ENCODE measurements around the gene CTBP1. TPM values are rescaled to one million over a fixed set of nuclear protein-coding genes. Genes with fewer than 3 reads are reported as not detected.

Gene CTBP1
- polyA plus RNA-seq, 1 donor from 2014 or later: 325 TPM

GRCh38 chr4:1229117-1229849 is 19.6 kb downstream of the CTBP1 start:
- H3K79me2 ChIP-seq (replicated peaks; ENCODE audit: insufficient read depth, low read length): peaks cover 10% of the 10 kb centered on the region
- no peak overlapping the region for H3K27ac ChIP-seq (ENCODE audit: low read length)
- no peak overlapping the region for H3K4me3 ChIP-seq (ENCODE audit: low read length)
- no peak overlapping the region for H2AFZ ChIP-seq (ENCODE audit: low read depth, low read length)
- no peak overlapping the region for H3K4me2 ChIP-seq (ENCODE audit: low read length)
- H3K36me3 ChIP-seq (ENCODE audit: insufficient read depth, low read length): no peaks in the 10 kb centered on the region
- no peaks in the 10 kb centered on the region for H3F3A ChIP-seq (ENCODE audit: insufficient read depth, low read length, poor library complexity, severe bottlenecking)
- H3K27me3 ChIP-seq (ENCODE audit: insufficient read depth, low read depth, low read length): no peaks in the 10 kb centered on the region
- H3K9me3 ChIP-seq (ENCODE audit: low read length): no peaks in the 10 kb centered on the region
- peaks cover 4% of the 10 kb centered on the region for H4K20me1 ChIP-seq (ENCODE audit: insufficient read depth)
- no peak overlapping the region for H3K9ac ChIP-seq (ENCODE audit: low read length)
- no peaks in the 10 kb centered on the region for H3K9me2 ChIP-seq (ENCODE audit: insufficient read depth, low read length)
- TF ChIP-seq MXI1 (conservative IDR thresholded peaks at IDR 0.05; ENCODE audit: poor library complexity, severe bottlenecking): no peak
- no peak for TF ChIP-seq EZH2 (IDR thresholded peaks at IDR 0.05; ENCODE audit: borderline replicate concordance, insufficient read depth, low read length, poor library complexity, severe bottlenecking)
- no peak for TF ChIP-seq REST (IDR thresholded peaks at IDR 0.05; ENCODE audit: borderline replicate concordance)
- no peak for TF ChIP-seq EP300 (conservative IDR thresholded peaks at IDR 0.05; ENCODE audit: poor library complexity, severe bottlenecking)
- TF ChIP-seq SMC3 (conservative IDR thresholded peaks at IDR 0.05; ENCODE audit: poor library complexity): no peak
- TF ChIP-seq RAD21 (conservative IDR thresholded peaks at IDR 0.05): no peak
- no peak for TF ChIP-seq POLR2AphosphoS5 (IDR thresholded peaks at IDR 0.05)
- TF ChIP-seq CTCF (IDR thresholded peaks at IDR 0.05; ENCODE audit: poor library complexity, severe bottlenecking): no peak
- TF ChIP-seq TAF1 (IDR thresholded peaks at IDR 0.05; ENCODE audit: low read depth): no peak

- Histone ChIP-seq H3K9me3 (ENCODE audit: low read length) (no peaks in the 10 kb centered on the region), H3K79me2 (replicated peaks; ENCODE audit: insufficient read depth, low read length) (peaks cover 10% of the 10 kb centered on the region), H3K9me2 (ENCODE audit: insufficient read depth, low read length) (no peaks in the 10 kb centered on the region), H3F3A (ENCODE audit: insufficient read depth, low read length, poor library complexity, severe bottlenecking) (no peaks in the 10 kb centered on the region), H3K27me3 (ENCODE audit: insufficient read depth, low read depth, low read length) (no peaks in the 10 kb centered on the region), H3K27ac (ENCODE audit: low read length) (no peak overlapping the region), H4K20me1 (ENCODE audit: insufficient read depth) (peaks cover 4% of the 10 kb centered on the region), H3K4me3 (ENCODE audit: low read length) (no peak overlapping the region), H3K36me3 (ENCODE audit: insufficient read depth, low read length) (no peaks in the 10 kb centered on the region), H3K4me2 (ENCODE audit: low read length) (no peak overlapping the region), H2AFZ (ENCODE audit: low read depth, low read length) (no peak overlapping the region), H3K9ac (ENCODE audit: low read length) (no peak overlapping the region)
- TF ChIP-seq MXI1 (conservative IDR thresholded peaks at IDR 0.05; ENCODE audit: poor library complexity, severe bottlenecking) (no peak), REST (IDR thresholded peaks at IDR 0.05; ENCODE audit: borderline replicate concordance) (no peak), POLR2AphosphoS5 (IDR thresholded peaks at IDR 0.05) (no peak), CTCF (IDR thresholded peaks at IDR 0.05; ENCODE audit: poor library complexity, severe bottlenecking) (no peak), RAD21 (conservative IDR thresholded peaks at IDR 0.05) (no peak), EP300 (conservative IDR thresholded peaks at IDR 0.05; ENCODE audit: poor library complexity, severe bottlenecking) (no peak), TAF1 (IDR thresholded peaks at IDR 0.05; ENCODE audit: low read depth) (no peak), EZH2 (IDR thresholded peaks at IDR 0.05; ENCODE audit: borderline replicate concordance, insufficient read depth, low read length, poor library complexity, severe bottlenecking) (no peak), SMC3 (conservative IDR thresholded peaks at IDR 0.05; ENCODE audit: poor library complexity) (no peak)
Observed at GRCh38 chr4:1227816-1228215, 21.1 kb downstream of the CTBP1 start.
